H1 (cell line): ENCODE measurements around the gene CCDC88C. TPM values are rescaled to one million over a fixed set of nuclear protein-coding genes. Genes with fewer than 3 reads are reported as not detected.

Experiments
- CTCF ChIA-PET: fragments of 300-600 bp; sonication (Branson Sonifier 250); formaldehyde crosslinking; loops from one replicate; lab custom pipeline; 2021; ENCODE audit not compliant: partially characterized antibody; lab: Charles Lee
- POLR2A ChIA-PET: fragments of 300-600 bp; sonication (Branson Sonifier 250); formaldehyde crosslinking; loops from one replicate; lab custom pipeline; 2021; ENCODE audit warnings: inconsistent platforms; ENCODE audit not compliant: partially characterized antibody; lab: Charles Lee
- DNase-seq, 2 experiments: peaks; one replicate each; pipeline versions ENCODE4 v3.0.0 to v3.0.0-alpha.2; 2010 to 2022; ENCODE audit warnings: low spot score in 2 of 2, low read depth in 1 of 2, mixed read lengths in 1 of 2
- FAIRE-seq: peaks from 2 replicates; lab custom pipeline; 2011; peaks lifted over from hg19 to GRCh38; lab: Jason Lieb, UNC
- H2AFZ ChIP-seq: 2 replicates; pipeline ENCODE4 v1.8.1; 2012; ENCODE audit warnings: low read length, inconsistent platforms
- H2AK5ac ChIP-seq: 2 replicates; pipeline ENCODE4 v1.6.1; 2013; ENCODE audit warnings: low read depth, low read length
- H2BK120ac ChIP-seq: replicated peaks from 2 replicates; pipeline ENCODE3; 2013; ENCODE audit warnings: low read depth, low read length, inconsistent platforms
- H2BK12ac ChIP-seq: 2 replicates; pipeline ENCODE4 v1.6.1; 2013; ENCODE audit warnings: low read depth, low read length
- H2BK15ac ChIP-seq: 2 replicates; pipeline ENCODE4 v1.6.1; 2013; ENCODE audit warnings: low read length
- H2BK20ac ChIP-seq: 2 replicates; pipeline ENCODE4 v1.6.1; 2013; ENCODE audit warnings: low read length
- H2BK5ac ChIP-seq: 2 replicates; pipeline ENCODE4 v1.6.1; 2013; ENCODE audit warnings: low read depth, low read length
- H3K14ac ChIP-seq: 2 replicates; pipeline ENCODE4 v1.6.1; 2013; ENCODE audit warnings: inconsistent platforms; ENCODE audit not compliant: insufficient read length
- H3K18ac ChIP-seq: 2 replicates; pipeline ENCODE4 v1.6.1; 2013; ENCODE audit warnings: low read length; ENCODE audit errors: extremely low read depth
- H3K23ac ChIP-seq: 2 replicates; pipeline ENCODE4 v1.6.1; 2013; ENCODE audit warnings: inconsistent platforms; ENCODE audit not compliant: insufficient read length
- H3K23me2 ChIP-seq: 2 replicates; pipeline ENCODE4 v1.6.1; 2013; ENCODE audit warnings: low read depth, low read length
- H3K27ac ChIP-seq: 2 replicates; pipeline ENCODE4 v1.6.1; 2011; ENCODE audit warnings: low read depth, low read length, inconsistent platforms
- H3K27me3 ChIP-seq, 4 experiments: replicated peaks in 1 of 4; 1 replicate in 1 of 4; 2 replicates in 3 of 4; pipeline versions ENCODE4 v1.6.1 to v1.8.1; 2011 to 2013; ENCODE audit warnings: low read length in 3 of 4, mild to moderate bottlenecking in 3 of 4, inconsistent platforms in 2 of 4, mixed read lengths in 2 of 4, moderate library complexity in 1 of 4; ENCODE audit not compliant: control insufficient read depth in 3 of 4, insufficient read depth in 3 of 4; ENCODE audit errors: extremely low read depth in 1 of 4
- H3K36me3 ChIP-seq, 4 experiments: 2 replicates each; pipeline versions ENCODE4 v1.6.1 to v1.8.1; 2011 to 2013; ENCODE audit warnings: mild to moderate bottlenecking in 4 of 4, low read length in 3 of 4, moderate library complexity in 2 of 4, control low read depth in 1 of 4, inconsistent platforms in 1 of 4; ENCODE audit not compliant: insufficient read depth in 4 of 4, control insufficient read depth in 2 of 4
- H3K4ac ChIP-seq: replicated peaks from 2 replicates; pipeline ENCODE3; 2013; ENCODE audit warnings: low read length, low read depth, mixed read lengths, inconsistent platforms; ENCODE audit not compliant: insufficient read length
- H3K4me1 ChIP-seq, 4 experiments: replicated peaks in 1 of 4; 1 replicate in 1 of 4; 2 replicates in 3 of 4; pipeline versions ENCODE4 v1.6.1 to v1.8.1; 2011 to 2013; ENCODE audit warnings: low read length in 3 of 4, inconsistent platforms in 2 of 4, mixed read lengths in 1 of 4; ENCODE audit not compliant: insufficient read depth in 4 of 4, control insufficient read depth in 3 of 4
- H3K4me2 ChIP-seq, 2 experiments: 2 replicates each; pipeline versions ENCODE4 v1.6.1 to v1.8.1; 2011 to 2013; ENCODE audit warnings: low read depth in 2 of 2, low read length in 2 of 2, control low read depth in 1 of 2, inconsistent platforms in 1 of 2, mild to moderate bottlenecking in 1 of 2; ENCODE audit not compliant: insufficient read depth in 1 of 2
- H3K4me3 ChIP-seq, 4 experiments: fragments of 200-600, 300-600 bp in 1 of 4; sonication (generic), shearing (Covaris generic), sonication (Bioruptor Twin) in 1 of 4; 2 replicates each; pipeline versions ENCODE4 v1.5.1 to v1.8.1; 2011 to 2016; ENCODE audit warnings: low read length in 4 of 4, low read depth in 3 of 4, control low read depth in 2 of 4, inconsistent platforms in 2 of 4, mild to moderate bottlenecking in 2 of 4, mixed read lengths in 1 of 4, moderate library complexity in 1 of 4; ENCODE audit not compliant: insufficient read depth in 2 of 4; ENCODE audit errors: extremely low read depth in 1 of 4
- H3K56ac ChIP-seq: replicated peaks from 2 replicates; pipeline ENCODE3; 2013; ENCODE audit warnings: low read depth, mild to moderate bottlenecking, mixed read lengths, low read length, inconsistent platforms; ENCODE audit not compliant: insufficient read length
- H3K79me1 ChIP-seq: 2 replicates; pipeline ENCODE4 v1.6.1; 2013; ENCODE audit warnings: low read depth, low read length, control low read depth
- H3K79me2 ChIP-seq, 2 experiments: 2 replicates each; pipeline versions ENCODE4 v1.6.1 to v1.8.1; 2012 to 2013; ENCODE audit warnings: low read length in 2 of 2, mild to moderate bottlenecking in 2 of 2, inconsistent platforms in 1 of 2; ENCODE audit not compliant: insufficient read depth in 2 of 2, control insufficient read depth in 1 of 2
- H3K9ac ChIP-seq, 4 experiments: replicated peaks in 1 of 4; 1 replicate in 1 of 4; 2 replicates in 3 of 4; pipeline versions ENCODE4 v1.6.1 to v1.8.1; 2011 to 2013; ENCODE audit warnings: low read depth in 3 of 4, low read length in 3 of 4, control low read depth in 2 of 4, mild to moderate bottlenecking in 2 of 4, moderate library complexity in 2 of 4, inconsistent platforms in 1 of 4; ENCODE audit errors: extremely low read depth in 1 of 4
- H3K9me3 ChIP-seq, 2 experiments: 2 replicates each; pipeline versions ENCODE4 v1.6.1 to v1.8.1; 2012 to 2013; ENCODE audit warnings: mild to moderate bottlenecking in 2 of 2, moderate library complexity in 2 of 2, control low read depth in 1 of 2, inconsistent platforms in 1 of 2, low read depth in 1 of 2, low read length in 1 of 2, mixed read lengths in 1 of 2; ENCODE audit not compliant: insufficient read depth in 2 of 2
- H4K20me1 ChIP-seq, 2 experiments: replicated peaks in 1 of 2; 2 replicates each; pipeline versions ENCODE3 to v1.8.1; 2011 to 2013; ENCODE audit warnings: inconsistent platforms in 2 of 2, low read length in 2 of 2, mild to moderate bottlenecking in 1 of 2; ENCODE audit not compliant: insufficient read depth in 2 of 2, control insufficient read depth in 1 of 2
- H4K5ac ChIP-seq: 2 replicates; pipeline ENCODE4 v1.6.1; 2013; ENCODE audit warnings: low read length, low read depth, mixed read lengths, inconsistent platforms; ENCODE audit not compliant: insufficient read length
- H4K8ac ChIP-seq: 2 replicates; pipeline ENCODE4 v1.8.0; 2013; ENCODE audit warnings: mild to moderate bottlenecking, moderate library complexity, low read length, inconsistent platforms; ENCODE audit not compliant: insufficient read depth; ENCODE audit errors: extremely low read depth
- H4K91ac ChIP-seq: replicated peaks from 2 replicates; pipeline ENCODE3; 2013; ENCODE audit warnings: low read length, mixed read lengths, inconsistent platforms; ENCODE audit not compliant: insufficient read length
- CEBPB ChIP-seq: IDR thresholded peaks from 2 replicates; pipeline ENCODE4 v1.6.1; 2012; ENCODE audit warnings: low read depth, low read length
- EP300 ChIP-seq, 2 experiments: IDR thresholded peaks; 1 replicate in 1 of 2; 2 replicates in 1 of 2; pipeline ENCODE4 v1.6.1; 2011 to 2012; ENCODE audit warnings: low read depth in 2 of 2, low read length in 2 of 2, mild to moderate bottlenecking in 2 of 2, borderline replicate concordance in 1 of 2, inconsistent platforms in 1 of 2, moderate library complexity in 1 of 2
- KDM1A ChIP-seq: fragments of 200-600, 300-600 bp; sonication (generic); IDR thresholded peaks from 2 replicates; pipeline ENCODE4 v1.7.1; 2016; ENCODE audit warnings: mild to moderate bottlenecking, low read length, borderline replicate concordance
- SIN3A ChIP-seq, 2 experiments: IDR thresholded peaks in 1 of 2; conservative IDR thresholded peaks in 1 of 2; 2 replicates each; pipeline ENCODE4 v1.6.1; 2011 to 2012; ENCODE audit warnings: low read length in 2 of 2, improper control_type of control experiment in 1 of 2, low read depth in 1 of 2, mild to moderate bottlenecking in 1 of 2
- SP4 ChIP-seq: IDR thresholded peaks from 2 replicates; pipeline ENCODE4 v1.6.1; 2012; ENCODE audit warnings: low read length, inconsistent platforms
- TEAD4 ChIP-seq: IDR thresholded peaks from 2 replicates; pipeline ENCODE4 v1.6.1; 2012; ENCODE audit warnings: low read depth, low read length, inconsistent platforms, mixed read lengths
- WGBS, 2 experiments: shearing (Covaris generic) in 1 of 2; methylation state at CpG; one replicate each; pipeline versions ENCODE4 v1.1.6 to v1.1.7; 2013 to 2015; ENCODE audit warnings: low lambda C conversion rate in 2 of 2, mixed read lengths in 2 of 2, inconsistent platforms in 1 of 2, low coverage in 1 of 2, missing lambda C conversion rate in 1 of 2; ENCODE audit not compliant: insufficient replicate concordance in 2 of 2, insufficient coverage in 1 of 2, insufficient read length in 1 of 2; ENCODE audit errors: extremely low coverage in 1 of 2, missing lambda C conversion rate in 1 of 2; 5-methylcytosine and 5-hydroxymethylcytosine counted together
- polyA plus RNA-seq, 7 experiments: library from polyadenylated mRNA; depleted of rRNA in 3 of 7; stranded (reverse) in 5 of 7; unstranded in 2 of 7; fragments of >200 nt in 5 of 7; fragments of 200-250 nt in 2 of 7; gene quantifications; 1 replicate in 5 of 7; 2 replicates in 1 of 7; 4 replicates in 1 of 7; pipeline versions ENCODE4 v1.2.1 to v1.2.3, GENCODE V29; 2011 to 2013; ENCODE audit warnings: missing spikeins in 2 of 7, mixed read lengths in 2 of 7
- total RNA-seq: library from RNA; stranded (reverse); fragmentation: NEBNext Ultra II Directional; extraction: Animal tissue kit (Norgen Biotek cat#: 25700); gene quantifications from 2 replicates; pipeline ENCODE4 v1.2.1, GENCODE V29; 2021
- TF ChIP-seq, protein P1 (sequence below): IDR thresholded peaks from 2 replicates; pipeline ENCODE4 v1.6.1; 2012; ENCODE audit warnings: inconsistent platforms

The CCDC88C gene
- total and polyA plus RNA-seq, 2 of the 8 experiments (the other 6 are each of a cell fraction or from before 2014, with no cell fraction given), result 10.3 to 57.7 TPM

DNA sequence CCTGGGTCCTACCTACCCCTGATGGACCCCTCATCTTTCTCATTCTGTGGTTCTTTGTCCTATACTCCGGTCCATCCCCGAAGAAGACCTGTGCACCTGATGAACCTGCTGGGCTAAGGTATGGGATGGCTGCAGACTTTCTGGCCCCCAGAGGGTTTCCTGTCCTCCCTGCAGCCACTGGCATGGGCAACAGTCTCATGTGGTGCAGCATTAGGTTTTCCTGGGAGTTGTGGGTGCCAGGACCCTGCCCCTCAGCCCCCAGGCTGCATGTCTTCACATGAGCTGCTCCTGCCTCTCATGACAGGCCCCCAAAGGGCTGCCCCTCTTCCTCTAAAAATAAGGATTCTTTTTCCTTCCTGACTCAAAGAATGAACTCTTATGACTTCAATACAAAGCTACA lies 100.9 kb downstream of the CCDC88C start:
- CTCF ChIA-PET, result interaction anchor here (0.7 to 2.7 kb wide), 4 partner anchors 12 to 40 kb away, joined by 3 to 12 read pairs (median 3); no protein-coding TSS in a partner anchor
- Histone ChIP-seq H2BK15ac (no peak overlapping the region), H3K4ac (no peak overlapping the region), H3K79me2 (no peaks in the 10 kb centered on the region), H4K91ac (no peak overlapping the region), H4K20me1 (peaks cover 0 to 2% of the 10 kb centered on the region in 2 experiments), H2BK20ac (no peak overlapping the region), H3K4me2 (no peak overlapping the region), H3K27ac (no peak overlapping the region), H2AFZ (no peak overlapping the region), H3K23me2 (no peaks in the 10 kb centered on the region), H3K18ac (no peak overlapping the region), H4K5ac (no peak overlapping the region), H3K9ac (no peak overlapping the region), H3K23ac (no peak overlapping the region), H2BK12ac (no peak overlapping the region), H3K4me3 (no peak overlapping the region), H3K4me1 (no peaks in the 10 kb centered on the region), H3K9me3 (peaks cover 17 to 27% of the 10 kb centered on the region in 2 experiments), H4K8ac (no peak overlapping the region), H3K14ac (no peak overlapping the region), H3K36me3 (peaks cover 31 to 50% (median 49%) of the 10 kb centered on the region in 4 experiments), H3K79me1 (no peaks in the 10 kb centered on the region), H3K56ac (no peak overlapping the region), H2AK5ac (no peak overlapping the region), H2BK5ac (no peak overlapping the region), H2BK120ac (no peak overlapping the region), H3K27me3 (no peaks in the 10 kb centered on the region)
- FAIRE-seq, result no peak
- no peak for TF ChIP-seq SIN3A (conservative IDR thresholded peaks at IDR 0.05 in 1 of 2, IDR thresholded peaks at IDR 0.05 in 1 of 2; ENCODE audit: low read depth in 1 of 2, low read length in 2 of 2)
- TF ChIP-seq KDM1A, result no peak
- TF ChIP-seq TEAD4, result no peak
- TF ChIP-seq, protein P1, sequence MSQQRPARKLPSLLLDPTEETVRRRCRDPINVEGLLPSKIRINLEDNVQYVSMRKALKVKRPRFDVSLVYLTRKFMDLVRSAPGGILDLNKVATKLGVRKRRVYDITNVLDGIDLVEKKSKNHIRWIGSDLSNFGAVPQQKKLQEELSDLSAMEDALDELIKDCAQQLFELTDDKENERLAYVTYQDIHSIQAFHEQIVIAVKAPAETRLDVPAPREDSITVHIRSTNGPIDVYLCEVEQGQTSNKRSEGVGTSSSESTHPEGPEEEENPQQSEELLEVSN, result no peak
- TF ChIP-seq SP4, result no peak
- no peak for TF ChIP-seq EP300 (IDR thresholded peaks at IDR 0.05; ENCODE audit: borderline replicate concordance in 1 of 2, low read depth in 2 of 2, low read length in 2 of 2)
- TF ChIP-seq CEBPB, result no peak
- DNase-seq, result no peak
- POLR2A ChIA-PET, result no interaction called here
- 97% methylated on average over 2 of the region's 2 CpGs; no CpG with 5 or more reads in 1 of the 2 experiments for WGBS, 2 experiments
